Loucy (cell line): ENCODE data around the gene PAK2.

Experiments used
- H2AFZ ChIP-seq: fragments of 200-600 bp; sonication (generic); 2 replicates; pipeline ENCODE4 v1.6.0; 2016; ENCODE audit warnings: antibody characterized with exemption, mild to moderate bottlenecking, low read length, moderate library complexity
- H3F3A ChIP-seq: fragments of 200-600 bp; 2 replicates; pipeline ENCODE4 v1.6.0; 2016; ENCODE audit warnings: antibody characterized with exemption, low read depth, mild to moderate bottlenecking
- H3K27me3 ChIP-seq: fragments of 200-600 bp; sonication (generic); 2 replicates; pipeline ENCODE4 v1.6.1; 2014; ENCODE audit warnings: low read length, mild to moderate bottlenecking; ENCODE audit not compliant: insufficient read depth, poor library complexity, severe bottlenecking
- H3K36me3 ChIP-seq: fragments of 200-600 bp; sonication (generic); 2 replicates; pipeline ENCODE4 v1.6.1; 2016; ENCODE audit warnings: low read length; ENCODE audit not compliant: insufficient read depth
- H3K4me1 ChIP-seq: fragments of 200-600 bp; sonication (generic); 2 replicates; pipeline ENCODE4 v1.5.1; 2014; ENCODE audit warnings: low read length, mild to moderate bottlenecking; ENCODE audit not compliant: insufficient read depth, poor library complexity, severe bottlenecking
- H3K4me2 ChIP-seq: fragments of 200-600 bp; sonication (generic); 2 replicates; pipeline ENCODE4 v1.6.0; 2014; ENCODE audit warnings: antibody characterized with exemption, low read length, low read depth, mild to moderate bottlenecking; ENCODE audit not compliant: poor library complexity, severe bottlenecking
- H3K4me3 ChIP-seq: fragments of 200-600 bp; sonication (generic); 2 replicates; pipeline ENCODE4 v1.5.1; 2014; ENCODE audit warnings: low read length, mild to moderate bottlenecking, mixed read lengths; ENCODE audit not compliant: poor library complexity, severe bottlenecking
- H3K79me2 ChIP-seq: fragments of 200-600 bp; sonication (generic); 2 replicates; pipeline ENCODE4 v1.6.1; 2014; ENCODE audit warnings: low read length; ENCODE audit not compliant: insufficient read depth
- H3K9ac ChIP-seq: fragments of 200-600 bp; sonication (generic); 2 replicates; pipeline ENCODE4 v1.6.0; 2014; ENCODE audit warnings: mild to moderate bottlenecking, low read depth, low read length, moderate library complexity; ENCODE audit not compliant: poor library complexity, severe bottlenecking
- H3K9me2 ChIP-seq: fragments of 200-600 bp; sonication (generic); replicated peaks from 2 replicates; pipeline ENCODE4 v1.6.1; 2016; ENCODE audit warnings: low read depth, low read length, mixed read lengths
- H3K9me3 ChIP-seq: fragments of 200-600 bp; sonication (generic); 2 replicates; pipeline ENCODE4 v1.6.1; 2014; ENCODE audit warnings: mild to moderate bottlenecking, antibody characterized with exemption, low read length, low read depth; ENCODE audit not compliant: insufficient read depth
- H4K20me1 ChIP-seq: fragments of 200-600 bp; sonication (generic); 2 replicates; pipeline ENCODE4 v1.6.0; 2014; ENCODE audit warnings: antibody characterized with exemption, low read length, mild to moderate bottlenecking; ENCODE audit not compliant: insufficient read depth, poor library complexity, severe bottlenecking
- CTCF ChIP-seq: fragments of 200-600 bp; sonication (generic); conservative IDR thresholded peaks from 2 replicates; pipeline ENCODE4 v1.5.1; 2014; ENCODE audit warnings: mild to moderate bottlenecking, antibody characterized with exemption, low read length
- EZH2phosphoT487 ChIP-seq: fragments of 200-600 bp; IDR thresholded peaks from 2 replicates; pipeline ENCODE4 v1.6.1; 2018; ENCODE audit warnings: antibody characterized with exemption, mild to moderate bottlenecking, moderate library complexity, borderline replicate concordance

PAK2 gene

DNA sequence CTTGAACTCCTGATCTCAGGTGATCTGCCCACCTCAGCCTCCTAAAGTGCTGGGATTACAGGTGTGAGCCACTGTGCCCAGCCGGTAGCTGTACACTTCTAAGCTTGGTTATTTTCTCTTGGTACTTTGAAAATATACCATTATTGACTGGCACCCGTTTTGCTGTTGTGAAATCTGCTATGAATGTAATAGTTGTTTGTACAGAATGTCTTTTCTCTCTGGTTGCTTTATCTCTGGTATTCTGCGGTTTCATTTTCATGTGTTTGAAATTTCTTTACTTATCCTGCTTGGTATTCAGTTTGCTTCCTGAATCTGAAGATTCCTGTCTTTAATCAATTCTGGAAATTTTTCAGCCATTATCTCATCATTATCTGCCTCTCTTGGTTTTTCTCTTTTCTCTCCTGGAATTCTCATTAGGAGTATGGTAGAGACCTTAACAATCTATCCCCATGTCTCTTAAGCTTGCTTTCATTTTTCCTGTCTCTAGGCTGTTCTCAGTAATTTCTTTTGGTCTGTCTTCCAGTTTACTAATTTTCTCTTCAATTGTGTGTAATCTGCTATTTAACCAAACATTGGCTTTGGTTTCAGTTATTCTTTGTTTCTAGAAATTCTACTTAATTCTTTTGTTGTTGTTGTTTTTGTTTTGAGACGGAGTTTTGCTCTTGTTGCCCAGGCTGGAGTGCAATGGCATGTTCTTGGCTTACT lies 2.8 kb upstream of the PAK2 start:
- no peak overlapping the region for H2AFZ ChIP-seq
- H3K9ac ChIP-seq: no peak overlapping the region
- H3F3A ChIP-seq: peaks cover 2% of the 10 kb centered on the region; the same call in 1 of the 2 replicates
- no peaks in the 10 kb centered on the region for H3K36me3 ChIP-seq
- H3K4me1 ChIP-seq: peaks cover 14% of the 10 kb centered on the region
- no peaks in the 10 kb centered on the region for H3K9me2 ChIP-seq
- no peak for TF ChIP-seq CTCF
- no peak for TF ChIP-seq EZH2phosphoT487
- no peaks in the 10 kb centered on the region for H3K27me3 ChIP-seq
- peaks cover 16% of the 10 kb centered on the region for H4K20me1 ChIP-seq
- no peaks in the 10 kb centered on the region for H3K9me3 ChIP-seq
- peaks cover 20% of the 10 kb centered on the region for H3K79me2 ChIP-seq
- H3K4me2 ChIP-seq: no peak overlapping the region
- no peak overlapping the region for H3K4me3 ChIP-seq

DNA sequence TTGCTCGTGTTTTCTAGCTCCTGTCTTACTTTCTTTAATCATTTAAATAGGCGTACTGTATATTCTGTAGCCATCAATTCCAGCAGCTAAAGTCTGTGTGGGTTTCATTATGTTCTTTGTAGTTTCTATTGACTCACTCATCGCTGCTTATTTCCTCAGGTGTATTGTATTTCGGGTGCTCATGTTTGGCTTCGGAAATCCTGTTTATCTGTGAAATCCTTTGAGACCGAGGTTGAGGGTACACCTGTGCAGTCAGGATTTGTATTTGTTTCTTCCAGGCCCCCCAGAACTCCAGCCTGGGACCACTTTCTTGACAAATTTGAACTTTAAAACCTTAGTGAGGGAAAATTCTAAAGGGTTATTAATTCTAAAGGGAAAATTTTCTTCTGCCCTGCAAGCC lies 2.0 kb upstream of the PAK2 start:
- H2AFZ ChIP-seq: no peak overlapping the region
- H3K9ac ChIP-seq: no peak overlapping the region
- no peaks in the 10 kb centered on the region for H3K27me3 ChIP-seq
- no peak overlapping the region for H3K4me2 ChIP-seq
- no peaks in the 10 kb centered on the region for H3K36me3 ChIP-seq
- peaks cover 22% of the 10 kb centered on the region for H4K20me1 ChIP-seq
- H3K9me2 ChIP-seq: no peaks in the 10 kb centered on the region
- H3K4me1 ChIP-seq: peaks cover 15% of the 10 kb centered on the region
- H3F3A ChIP-seq: peaks cover 2% of the 10 kb centered on the region; the same call in 1 of the 2 replicates
- TF ChIP-seq CTCF (no peak), EZH2phosphoT487 (no peak)
- H3K4me3 ChIP-seq: no peak overlapping the region
- peaks cover 28% of the 10 kb centered on the region for H3K79me2 ChIP-seq
- H3K9me3 ChIP-seq: no peaks in the 10 kb centered on the region

DNA sequence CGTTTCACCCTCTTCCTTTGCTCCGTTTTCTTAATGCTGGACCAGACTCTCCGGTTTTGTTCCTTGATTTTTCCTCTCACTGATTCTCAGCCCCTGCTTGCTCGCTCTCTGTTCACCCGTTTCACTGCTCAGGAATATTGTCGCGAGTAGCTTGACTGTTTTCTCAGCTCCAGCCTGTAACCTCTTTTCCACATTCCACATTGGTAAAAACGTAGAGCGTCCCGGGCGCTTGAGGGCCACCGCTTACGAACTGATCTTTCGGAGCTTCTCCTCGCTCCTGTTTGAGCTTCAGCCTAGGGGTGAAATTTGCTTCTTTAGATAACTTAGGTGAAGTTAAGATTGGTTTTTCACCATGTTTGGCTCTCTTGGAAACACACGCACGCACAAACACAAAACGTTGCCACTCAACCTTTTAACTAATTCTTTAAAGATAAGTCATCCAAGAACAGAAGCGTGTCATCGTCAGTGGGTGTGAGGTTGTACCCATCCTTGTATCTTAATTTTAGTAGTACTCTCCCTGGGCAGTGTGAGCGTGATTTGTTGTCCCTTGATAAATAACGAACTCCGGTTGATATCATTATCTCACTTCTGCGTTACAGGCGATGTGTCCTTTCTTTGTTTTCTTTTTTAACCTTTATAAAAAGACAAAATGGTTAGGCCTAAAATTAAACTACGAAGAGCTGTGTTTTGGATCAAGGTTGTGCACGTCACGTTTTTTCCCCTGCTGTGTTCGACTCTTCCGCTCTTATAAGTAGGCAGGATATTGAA lies 1.0 kb downstream of the PAK2 start:
- H3K36me3 ChIP-seq: no peaks in the 10 kb centered on the region
- H2AFZ ChIP-seq: peak overlapping the region; percentile 87
- H3K9me2 ChIP-seq: no peaks in the 10 kb centered on the region
- peak overlapping the region; percentile 89 for H3K4me2 ChIP-seq
- peaks cover 36% of the 10 kb centered on the region for H3K4me1 ChIP-seq
- H3K27me3 ChIP-seq: no peaks in the 10 kb centered on the region
- H3K9ac ChIP-seq: peak overlapping the region; percentile 96
- no peaks in the 10 kb centered on the region for H3K9me3 ChIP-seq
- H3K4me3 ChIP-seq: peak overlapping the region; percentile 85
- peaks cover 52% of the 10 kb centered on the region for H4K20me1 ChIP-seq
- peaks cover 2% of the 10 kb centered on the region; the same call in 1 of the 2 replicates for H3F3A ChIP-seq
- H3K79me2 ChIP-seq: peaks cover 58% of the 10 kb centered on the region
- TF ChIP-seq CTCF (no peak), EZH2phosphoT487 (no peak)
